Measurements from ENCODE around the gene RUNX3. TPM values are rescaled to one million over a fixed set of nuclear protein-coding genes. Genes with fewer than 3 reads are reported as not detected.

RUNX3 gene
- polyA plus RNA-seq, 1 experiment = 0.23 TPM

- ChIA-PET POLR2A (no interaction called here), CTCF (interaction anchor here (1.2 kb wide), 1 partner anchor 14 kb away, joined by 4 read pairs; no protein-coding TSS in a partner anchor)
Observed at GRCh38 chr1:24966121-24966723, 36.1 kb upstream of the RUNX3 start.

GRCh38 chr1:24965571-24965930 is 35.5 kb upstream of the RUNX3 start:
- ChIA-PET POLR2A (no interaction called here), CTCF (no interaction called here)
- no peak overlapping the region for H3K4me3 ChIP-seq (ENCODE audit: low read depth, low read length)
- TF ChIP-seq CTCF (IDR thresholded peaks at IDR 0.05; ENCODE audit: insufficient read depth, low read depth, low read length) = no peak
- no peak for DNase-seq (ENCODE audit: low read depth)
- H3K36me3 ChIP-seq (ENCODE audit: control insufficient read depth, insufficient read depth, low read length) = no peaks in the 10 kb centered on the region
- H3K27me3 ChIP-seq (ENCODE audit: control insufficient read depth, insufficient read depth, low read length) = peaks cover 12% of the 10 kb centered on the region

More at GRCh38 chr1:24966121-24966723, 36.1 kb upstream of the RUNX3 start:
- Histone ChIP-seq H3K4me3 (ENCODE audit: low read depth, low read length) (no peak overlapping the region), H3K27me3 (ENCODE audit: control insufficient read depth, insufficient read depth, low read length) (peaks cover 8% of the 10 kb centered on the region), H3K36me3 (ENCODE audit: control insufficient read depth, insufficient read depth, low read length) (no peaks in the 10 kb centered on the region)
- no peak for DNase-seq (ENCODE audit: low read depth)
- TF ChIP-seq CTCF (IDR thresholded peaks at IDR 0.05; ENCODE audit: insufficient read depth, low read depth, low read length) = no peak

- no peak for TF ChIP-seq CTCF (IDR thresholded peaks at IDR 0.05; ENCODE audit: insufficient read depth, low read depth, low read length)
- POLR2A ChIA-PET = no interaction called here
- Histone ChIP-seq H3K36me3 (ENCODE audit: control insufficient read depth, insufficient read depth, low read length) (no peaks in the 10 kb centered on the region), H3K4me3 (ENCODE audit: low read depth, low read length) (no peak overlapping the region), H3K27me3 (ENCODE audit: control insufficient read depth, insufficient read depth, low read length) (peaks cover 12% of the 10 kb centered on the region)
- no peak for DNase-seq (ENCODE audit: low read depth)
- CTCF ChIA-PET = no interaction called here
Observed at GRCh38 chr1:24964811-24965570, 34.9 kb upstream of the RUNX3 start.

GRCh38 chr1:24963943-24964693 is 34.0 kb upstream of the RUNX3 start:
- peaks cover 12% of the 10 kb centered on the region for H3K27me3 ChIP-seq (ENCODE audit: control insufficient read depth, insufficient read depth, low read length)
- no peaks in the 10 kb centered on the region for H3K36me3 ChIP-seq (ENCODE audit: control insufficient read depth, insufficient read depth, low read length)
- CTCF ChIA-PET = interaction anchor here (0.8 to 1.2 kb wide), 2 partner anchors 69 to 73 kb away, joined by 3 to 4 read pairs; no protein-coding TSS in a partner anchor
- POLR2A ChIA-PET = no interaction called here
- TF ChIP-seq CTCF (IDR thresholded peaks at IDR 0.05; ENCODE audit: insufficient read depth, low read depth, low read length) = no peak
- no peak for DNase-seq (ENCODE audit: low read depth)
- H3K4me3 ChIP-seq (ENCODE audit: low read depth, low read length) = no peak overlapping the region
